HG02852 (cell line): Measurements from ENCODE around the gene NEB.
A peak's percentile ranks its signal among the peaks of the same experiment; 100 is the strongest.
"Not testable (repeated sequence)": the region's sequence is repeated elsewhere in the genome, so short reads cannot be mapped to it uniquely, and the experiment has no call there.

Experiments used
- ATAC-seq: cut with Tn5 transposase; IDR thresholded peaks from one replicate; pipeline ENCODE4 v1.9.1; 2021; ENCODE audit warnings: mild to moderate bottlenecking, moderate library complexity; ENCODE audit not compliant: unreplicated experiment

NEB gene

GRCh38 chr2:151619337-151619989 is 114.8 kb downstream of the NEB start:
- no peak for ATAC-seq

GRCh38 chr2:151616760-151617339 is 117.4 kb downstream of the NEB start:
- ATAC-seq, result no peak

GRCh38 chr2:151614606-151615306 is 119.5 kb downstream of the NEB start:
- peak; percentile 70 for ATAC-seq

GRCh38 chr2:151614159-151614558 is 120.1 kb downstream of the NEB start:
- ATAC-seq, result no peak

GRCh38 chr2:151611351-151611750 is 122.9 kb downstream of the NEB start:
- ATAC-seq, result no peak

- ATAC-seq, result no peak
These were observed 124.0 kb downstream of the NEB start for GRCh38 chr2:151610310-151610709.

- no peak for ATAC-seq
These were observed 124.6 kb downstream of the NEB start for GRCh38 chr2:151609705-151610104.

GRCh38 chr2:151607459-151608424 is 126.5 kb downstream of the NEB start:
- not testable (repeated sequence) for ATAC-seq

GRCh38 chr2:151603530-151603929 is 130.7 kb downstream of the NEB start:
- ATAC-seq, result not testable (repeated sequence)

GRCh38 chr2:151602402-151602801 is 131.9 kb downstream of the NEB start:
- not testable (repeated sequence) for ATAC-seq

GRCh38 chr2:151601803-151602202 is 132.5 kb downstream of the NEB start:
- peak; percentile 48 for ATAC-seq

GRCh38 chr2:151596903-151597608 is 137.2 kb downstream of the NEB start:
- not testable (repeated sequence) for ATAC-seq

- not testable (repeated sequence) for ATAC-seq
These were observed 142.4 kb downstream of the NEB start for GRCh38 chr2:151591908-151592255.

- ATAC-seq, result peak; percentile 50
These were observed 142.9 kb downstream of the NEB start for GRCh38 chr2:151591250-151591907.

- ATAC-seq, result not testable (repeated sequence)
These were observed 153.0 kb downstream of the NEB start for GRCh38 chr2:151581300-151581699.

- ATAC-seq, result not testable (repeated sequence)
These were observed 153.6 kb downstream of the NEB start for GRCh38 chr2:151580697-151581096.

GRCh38 chr2:151577116-151577515 is 157.2 kb downstream of the NEB start:
- no peak for ATAC-seq

GRCh38 chr2:151576080-151576479 is 158.2 kb downstream of the NEB start:
- ATAC-seq, result no peak

GRCh38 chr2:151575338-151575737 is 158.9 kb downstream of the NEB start:
- ATAC-seq, result no peak

- ATAC-seq, result no peak
These were observed 164.1 kb downstream of the NEB start for GRCh38 chr2:151570191-151570590.
